ENCODE measurements around the gene OR8J1.

- TF ChIP-seq, protein P1, sequence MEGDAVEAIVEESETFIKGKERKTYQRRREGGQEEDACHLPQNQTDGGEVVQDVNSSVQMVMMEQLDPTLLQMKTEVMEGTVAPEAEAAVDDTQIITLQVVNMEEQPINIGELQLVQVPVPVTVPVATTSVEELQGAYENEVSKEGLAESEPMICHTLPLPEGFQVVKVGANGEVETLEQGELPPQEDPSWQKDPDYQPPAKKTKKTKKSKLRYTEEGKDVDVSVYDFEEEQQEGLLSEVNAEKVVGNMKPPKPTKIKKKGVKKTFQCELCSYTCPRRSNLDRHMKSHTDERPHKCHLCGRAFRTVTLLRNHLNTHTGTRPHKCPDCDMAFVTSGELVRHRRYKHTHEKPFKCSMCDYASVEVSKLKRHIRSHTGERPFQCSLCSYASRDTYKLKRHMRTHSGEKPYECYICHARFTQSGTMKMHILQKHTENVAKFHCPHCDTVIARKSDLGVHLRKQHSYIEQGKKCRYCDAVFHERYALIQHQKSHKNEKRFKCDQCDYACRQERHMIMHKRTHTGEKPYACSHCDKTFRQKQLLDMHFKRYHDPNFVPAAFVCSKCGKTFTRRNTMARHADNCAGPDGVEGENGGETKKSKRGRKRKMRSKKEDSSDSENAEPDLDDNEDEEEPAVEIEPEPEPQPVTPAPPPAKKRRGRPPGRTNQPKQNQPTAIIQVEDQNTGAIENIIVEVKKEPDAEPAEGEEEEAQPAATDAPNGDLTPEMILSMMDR (conservative IDR thresholded peaks at IDR 0.05; ENCODE audit: low read length), result no peak
- TF ChIP-seq EZH2phosphoT487 (IDR thresholded peaks at IDR 0.05; ENCODE audit: borderline replicate concordance, low read depth, low read length), result no peak
Observed at GRCh38 chr11:56340289-56340688, 13.8 kb upstream of the OR8J1 start.

Data from OCI-LY7 (cell line).